Natural killer cell (primary cell): ENCODE data around the gene CRTC2. TPM values are rescaled to one million over a fixed set of nuclear protein-coding genes. Genes with fewer than 3 reads are reported as not detected.

Source experiments
- ATAC-seq, 3 donors: fragments of 150-1000 bp in 2 of 3; fragments of 200-7000 bp in 1 of 3; cut with Tn5 transposase; 1 replicate in 1 of 3; 2 replicates in 2 of 3; pipeline ENCODE4 v1.10.0; 2021; ENCODE audit warnings: mild to moderate bottlenecking in 2 of 3, moderate library complexity in 2 of 3
- DNase-seq, 2 donors: peaks; one replicate each; pipeline versions ENCODE4 v3.0.0 to v3.0.0-alpha.2; 2013 to 2021; ENCODE audit warnings: mixed read lengths in 1 of 2
- H3K27ac ChIP-seq: one replicate; pipeline ENCODE4 v1.5.1; 2013; ENCODE audit warnings: mild to moderate bottlenecking, low read length
- H3K27me3 ChIP-seq: one replicate; pipeline ENCODE4 v1.6.1; 2013; ENCODE audit warnings: low read length; ENCODE audit not compliant: control insufficient read depth, insufficient read depth
- H3K36me3 ChIP-seq: one replicate; pipeline ENCODE4 v1.6.1; 2013; ENCODE audit warnings: low read length; ENCODE audit not compliant: control insufficient read depth, insufficient read depth
- H3K4me1 ChIP-seq: one replicate; pipeline ENCODE4 v1.6.1; 2013; ENCODE audit warnings: low read length; ENCODE audit not compliant: control insufficient read depth, insufficient read depth
- H3K4me3 ChIP-seq: one replicate; pipeline ENCODE4 v1.5.1; 2013; ENCODE audit warnings: low read length
- H3K9me3 ChIP-seq: one replicate; pipeline ENCODE4 v1.6.1; 2013; ENCODE audit warnings: low read length; ENCODE audit not compliant: control insufficient read depth, insufficient read depth
- H3K27ac Mint-ChIP-seq, 2 donors: one replicate each; pipeline ENCODE4 v1.8.0; 2022; ENCODE audit warnings: mild to moderate bottlenecking in 2 of 2, mixed read lengths in 2 of 2, moderate library complexity in 1 of 2
- H3K27me3 Mint-ChIP-seq, 2 donors: one replicate each; pipeline ENCODE4 v1.8.0; 2022; ENCODE audit warnings: low read depth in 2 of 2, mixed read lengths in 2 of 2
- H3K36me3 Mint-ChIP-seq: one replicate; pipeline ENCODE4 v1.8.0; 2022; ENCODE audit warnings: mixed read lengths
- H3K4me1 Mint-ChIP-seq, 2 donors: one replicate each; pipeline ENCODE4 v1.8.0; 2022; ENCODE audit warnings: mixed read lengths in 2 of 2
- H3K4me3 Mint-ChIP-seq: one replicate; pipeline ENCODE4 v1.8.0; 2022; ENCODE audit warnings: mild to moderate bottlenecking, moderate library complexity, mixed read lengths
- H3K9me3 Mint-ChIP-seq, 2 donors: one replicate each; pipeline ENCODE4 v1.8.0; 2022; ENCODE audit warnings: mixed read lengths in 2 of 2
- WGBS: methylation state at CpG from one replicate; pipeline ENCODE4 v1.1.7; 2013; ENCODE audit warnings: missing lambda C conversion rate; ENCODE audit not compliant: insufficient coverage; 5-methylcytosine and 5-hydroxymethylcytosine counted together
- intact Hi-C: fragments of 100-400 bp; cut with micrococcal nuclease; formaldehyde crosslinking; loops from one replicate; pipeline ENCODE4 v1.14.2; 2022
- total RNA-seq, 4 donors: library from RNA; stranded (reverse); fragments of 120-200 nt in 1 of 4; gene quantifications; one replicate each; pipeline versions ENCODE4 v1.2.3 to v1.2.4, GENCODE V29; 2013 to 2022
- TF ChIP-seq, protein P1 (sequence below): fragments of 200-600 bp; IDR thresholded peaks from one replicate; pipeline ENCODE4 v1.8.0; 2022; ENCODE audit warnings: antibody characterized with exemption

CRTC2 gene
- total RNA-seq, 3 donors from 2014 or later (not counting 1 experiment from before 2014, with no cell fraction given), result 144 to 166 (median 154) TPM

DNA sequence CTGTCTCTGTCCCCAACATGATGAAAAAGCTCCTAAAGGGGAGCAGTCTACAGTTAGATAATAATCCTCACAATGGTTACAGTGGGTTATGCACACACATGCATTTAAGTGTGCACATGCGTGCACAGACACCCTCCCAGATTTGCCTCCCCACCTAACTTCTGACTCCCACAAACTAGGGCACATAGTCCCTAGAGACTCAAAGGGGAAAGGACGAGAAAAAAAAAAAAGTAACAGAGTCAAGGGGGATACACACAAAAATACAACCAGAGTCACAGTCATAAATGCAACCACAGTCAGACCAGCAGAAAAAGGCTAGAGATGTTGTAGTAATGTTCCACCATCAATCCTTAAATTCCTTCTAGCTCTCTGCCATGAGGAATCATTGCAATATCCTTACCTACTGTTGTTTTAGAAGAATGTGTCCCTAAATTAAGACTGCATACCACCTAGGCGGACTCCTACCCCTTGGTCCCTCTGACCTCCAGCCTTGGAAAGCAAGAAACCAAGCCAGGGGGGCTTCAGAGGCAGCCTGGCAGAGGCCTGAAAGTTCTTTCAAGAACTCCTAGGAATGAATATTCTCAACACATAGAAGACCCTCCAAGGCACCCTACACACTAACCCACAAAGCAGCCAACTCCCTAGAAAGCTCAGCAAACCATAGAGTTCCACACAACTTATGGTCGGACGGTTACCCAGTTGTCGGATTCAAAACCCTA is 1.3 kb downstream of the CRTC2 start:
- Mint-ChIP-seq H3K4me1 (peaks cover 35 to 58% of the 10 kb centered on the region in 2 donors), H3K27ac (peak overlapping the region; percentile 82 to 92), H3K27me3 (no peaks in the 10 kb centered on the region), H3K9me3 (no peaks in the 10 kb centered on the region), H3K4me3 (peak overlapping the region; percentile 96), H3K36me3 (no peaks in the 10 kb centered on the region)
- intact Hi-C loops, result no loop called here
- H3K4me1 ChIP-seq, result peaks cover 41% of the 10 kb centered on the region
- ATAC-seq, result no peak
- peak overlapping the region; percentile 94 for H3K4me3 ChIP-seq
- TF ChIP-seq, protein P1, sequence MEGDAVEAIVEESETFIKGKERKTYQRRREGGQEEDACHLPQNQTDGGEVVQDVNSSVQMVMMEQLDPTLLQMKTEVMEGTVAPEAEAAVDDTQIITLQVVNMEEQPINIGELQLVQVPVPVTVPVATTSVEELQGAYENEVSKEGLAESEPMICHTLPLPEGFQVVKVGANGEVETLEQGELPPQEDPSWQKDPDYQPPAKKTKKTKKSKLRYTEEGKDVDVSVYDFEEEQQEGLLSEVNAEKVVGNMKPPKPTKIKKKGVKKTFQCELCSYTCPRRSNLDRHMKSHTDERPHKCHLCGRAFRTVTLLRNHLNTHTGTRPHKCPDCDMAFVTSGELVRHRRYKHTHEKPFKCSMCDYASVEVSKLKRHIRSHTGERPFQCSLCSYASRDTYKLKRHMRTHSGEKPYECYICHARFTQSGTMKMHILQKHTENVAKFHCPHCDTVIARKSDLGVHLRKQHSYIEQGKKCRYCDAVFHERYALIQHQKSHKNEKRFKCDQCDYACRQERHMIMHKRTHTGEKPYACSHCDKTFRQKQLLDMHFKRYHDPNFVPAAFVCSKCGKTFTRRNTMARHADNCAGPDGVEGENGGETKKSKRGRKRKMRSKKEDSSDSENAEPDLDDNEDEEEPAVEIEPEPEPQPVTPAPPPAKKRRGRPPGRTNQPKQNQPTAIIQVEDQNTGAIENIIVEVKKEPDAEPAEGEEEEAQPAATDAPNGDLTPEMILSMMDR, result no peak
- peak overlapping the region; percentile 93 for H3K27ac ChIP-seq
- DNase-seq, result no peak
- H3K9me3 ChIP-seq, result no peaks in the 10 kb centered on the region
- H3K36me3 ChIP-seq, result peaks cover 30% of the 10 kb centered on the region
- 30% methylated on average over 6 of the region's 6 CpGs for WGBS
- no peaks in the 10 kb centered on the region for H3K27me3 ChIP-seq

DNA sequence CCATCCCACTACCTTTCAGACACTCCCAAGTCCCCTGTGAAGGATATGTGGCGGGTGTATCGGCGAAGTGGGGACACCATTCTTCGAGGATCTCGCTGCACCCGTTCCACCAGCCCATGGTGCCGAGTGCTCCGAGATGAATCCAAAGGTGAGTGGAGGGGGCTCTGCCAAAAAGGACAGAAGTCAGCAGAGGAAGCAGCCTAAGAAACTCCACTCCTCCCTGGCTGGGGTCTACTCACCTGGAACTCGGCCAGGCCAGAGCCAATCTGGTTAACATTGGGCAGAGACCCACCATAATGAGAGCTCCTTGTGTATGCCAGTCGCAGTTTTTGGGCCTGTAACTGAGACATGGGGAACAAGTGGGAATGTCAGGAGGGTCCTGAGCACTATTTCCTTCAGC is 3.6 kb downstream of the CRTC2 start:
- Mint-ChIP-seq H3K27ac (peak overlapping the region; percentile 81 to 82), H3K27me3 (no peaks in the 10 kb centered on the region), H3K4me1 (peaks cover 42 to 53% of the 10 kb centered on the region in 2 donors), H3K4me3 (no peak overlapping the region), H3K36me3 (peaks cover 13% of the 10 kb centered on the region), H3K9me3 (no peaks in the 10 kb centered on the region)
- H3K4me1 ChIP-seq, result peaks cover 38% of the 10 kb centered on the region
- H3K36me3 ChIP-seq, result peaks cover 51% of the 10 kb centered on the region
- ATAC-seq (no peak), DNase-seq (no peak)
- WGBS, result 98% methylated on average over 9 of the region's 10 CpGs
- H3K27me3 ChIP-seq, result no peaks in the 10 kb centered on the region
- no peak overlapping the region for H3K4me3 ChIP-seq
- intact Hi-C loops, result no loop called here
- TF ChIP-seq, protein P1, result no peak
- no peak overlapping the region for H3K27ac ChIP-seq
- H3K9me3 ChIP-seq, result no peaks in the 10 kb centered on the region

DNA sequence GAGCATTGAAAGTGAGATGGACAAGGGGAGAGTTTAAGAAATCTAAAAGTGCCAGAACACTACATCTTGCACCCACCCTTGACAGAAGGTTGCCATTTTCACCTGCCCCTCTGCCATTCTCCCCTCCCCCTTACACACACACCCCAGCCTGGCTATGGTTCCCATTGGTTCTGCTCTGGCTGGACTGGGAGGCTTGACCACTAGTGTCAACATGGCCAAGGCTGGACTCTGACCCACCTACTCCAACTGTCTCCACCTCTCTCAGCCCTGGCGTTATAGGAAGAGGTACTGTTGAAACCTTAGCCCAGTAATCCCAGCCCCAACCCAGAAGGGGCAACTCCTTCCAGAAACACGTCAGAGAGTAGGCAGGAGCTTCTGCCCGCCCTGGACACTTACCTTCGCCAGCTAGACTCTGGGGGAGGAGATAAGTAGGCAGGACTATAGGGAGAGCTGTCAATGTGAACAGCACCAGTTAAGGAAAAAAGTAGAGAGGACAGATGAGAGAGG is 4.5 kb downstream of the CRTC2 start:
- Mint-ChIP-seq H3K36me3 (peaks cover 13% of the 10 kb centered on the region), H3K27me3 (no peaks in the 10 kb centered on the region), H3K9me3 (no peaks in the 10 kb centered on the region), H3K4me3 (no peak overlapping the region), H3K27ac (peak overlapping the region; percentile 12 to 81), H3K4me1 (peaks cover 42 to 45% of the 10 kb centered on the region in 2 donors)
- no peak for DNase-seq
- Histone ChIP-seq H3K4me3 (no peak overlapping the region), H3K9me3 (no peaks in the 10 kb centered on the region), H3K27ac (no peak overlapping the region), H3K36me3 (peaks cover 52% of the 10 kb centered on the region), H3K27me3 (no peaks in the 10 kb centered on the region), H3K4me1 (peaks cover 37% of the 10 kb centered on the region)
- WGBS, result 94% methylated on average over 3 of the region's 4 CpGs
- TF ChIP-seq, protein P1, result no peak
- intact Hi-C loops, result no loop called here
- no peak for ATAC-seq
